Measurements from ENCODE around the gene OSMR. TPM values are rescaled to one million over a fixed set of nuclear protein-coding genes. Genes with fewer than 3 reads are reported as not detected.
"Not testable (repeated sequence)": the region's sequence is repeated elsewhere in the genome, so short reads cannot be mapped to it uniquely, and the experiment has no call there.

OSMR gene
- total RNA-seq, 1 donor from 2014 or later = 103 TPM

GRCh38 chr5:38825494-38825893 is 20.3 kb upstream of the OSMR start:
- intact Hi-C loops (cut with DNase I) = no loop called here
- ATAC-seq (no peak), DNase-seq (ENCODE audit: low spot score) (no peak)

GRCh38 chr5:38827525-38827924 is 18.3 kb upstream of the OSMR start:
- intact Hi-C loops (cut with DNase I) = no loop called here
- no peak for ATAC-seq
- no peak for DNase-seq (ENCODE audit: low spot score)

GRCh38 chr5:38830521-38831051 is 15.2 kb upstream of the OSMR start:
- DNase-seq (ENCODE audit: low spot score) (no peak), ATAC-seq (peak; percentile 41)
- intact Hi-C loops (cut with DNase I) = no loop called here

- no peak for ATAC-seq
- no peak for DNase-seq (ENCODE audit: low spot score)
- intact Hi-C loops (cut with DNase I) = no loop called here
These were observed 14.7 kb upstream of the OSMR start for GRCh38 chr5:38831117-38831516.

- intact Hi-C loops (cut with DNase I) = no loop called here
- peak; percentile 56 for ATAC-seq
- no peak for DNase-seq (ENCODE audit: low spot score)
These were observed 13.9 kb upstream of the OSMR start for GRCh38 chr5:38831909-38832308.

- intact Hi-C loops (cut with DNase I) = no loop called here
- ATAC-seq = no peak
These were observed 13.0 kb upstream of the OSMR start for GRCh38 chr5:38832810-38833209.

GRCh38 chr5:38835887-38836286 is 9.9 kb upstream of the OSMR start:
- intact Hi-C loops (cut with DNase I) = no loop called here
- no peak for DNase-seq (ENCODE audit: low spot score)
- ATAC-seq = peak; percentile 28

More at GRCh38 chr5:38832810-38833209, 13.0 kb upstream of the OSMR start:
- DNase-seq (ENCODE audit: low spot score) = no peak

- intact Hi-C loops (cut with DNase I) = no loop called here
- ATAC-seq (no peak), DNase-seq (ENCODE audit: low spot score) (no peak)
These were observed 8.4 kb upstream of the OSMR start for GRCh38 chr5:38837416-38837815.

GRCh38 chr5:38837932-38838331 is 7.9 kb upstream of the OSMR start:
- no peak for ATAC-seq

GRCh38 chr5:38843665-38844064 is 2.1 kb upstream of the OSMR start:
- ATAC-seq (no peak), DNase-seq (ENCODE audit: low spot score) (no peak)
- intact Hi-C loops (cut with DNase I) = no loop called here

More at GRCh38 chr5:38837932-38838331, 7.9 kb upstream of the OSMR start:
- intact Hi-C loops (cut with DNase I) = no loop called here
- DNase-seq (ENCODE audit: low spot score) = no peak

GRCh38 chr5:38846379-38847011 is 683 bp downstream of the OSMR start:
- DNase-seq (ENCODE audit: low spot score) (no peak), ATAC-seq (peak; percentile 11)
- intact Hi-C loops (cut with DNase I) = no loop called here

- ATAC-seq (no peak), DNase-seq (ENCODE audit: low spot score) (no peak)
- intact Hi-C loops (cut with DNase I) = no loop called here
These were observed 1.9 kb downstream of the OSMR start for GRCh38 chr5:38847559-38848347.

GRCh38 chr5:38848637-38849036 is 2.8 kb downstream of the OSMR start:
- no peak for DNase-seq (ENCODE audit: low spot score)
- intact Hi-C loops (cut with DNase I) = no loop called here
- no peak for ATAC-seq

- ATAC-seq; intact Hi-C loops (cut with DNase I); DNase-seq (ENCODE audit: low spot score): not testable (repeated sequence)
These were observed 5.8 kb downstream of the OSMR start for GRCh38 chr5:38851640-38852039.

- no peak for ATAC-seq
- DNase-seq (ENCODE audit: low spot score) = no peak
- intact Hi-C loops (cut with DNase I) = no loop called here
These were observed 8.1 kb downstream of the OSMR start for GRCh38 chr5:38853753-38854470.

- ATAC-seq = no peak
These were observed 9.1 kb downstream of the OSMR start for GRCh38 chr5:38854907-38855306.

GRCh38 chr5:38856660-38857059 is 10.8 kb downstream of the OSMR start:
- intact Hi-C loops (cut with DNase I) = no loop called here
- no peak for DNase-seq (ENCODE audit: low spot score)
- ATAC-seq = no peak

More at GRCh38 chr5:38854907-38855306, 9.1 kb downstream of the OSMR start:
- no peak for DNase-seq (ENCODE audit: low spot score)
- intact Hi-C loops (cut with DNase I) = no loop called here

GRCh38 chr5:38858839-38859238 is 13.0 kb downstream of the OSMR start:
- DNase-seq (ENCODE audit: low spot score) (no peak), ATAC-seq (no peak)
- intact Hi-C loops (cut with DNase I) = no loop called here

- DNase-seq (ENCODE audit: low spot score); intact Hi-C loops (cut with DNase I); ATAC-seq: not testable (repeated sequence)
These were observed 16.4 kb downstream of the OSMR start for GRCh38 chr5:38861986-38862770.

Data from sciatic nerve (tissue), 2 donors.